DND-41 (cell line): ENCODE results near the gene TMEM63C.

Experiments used
- ATAC-seq: fragments of 200-7000 bp; cut with Tn5 transposase; 3 replicates; pipeline ENCODE4 v1.9.1; 2021; ENCODE audit warnings: low read depth; ENCODE audit not compliant: insufficient read depth
- DNase-seq: peaks from one replicate; pipeline ENCODE4 v3.0.0-alpha.2; 2020
- H2AFZ ChIP-seq: 2 replicates; pipeline ENCODE4 v1.6.0; 2012; ENCODE audit warnings: low read depth, low read length
- H3K27ac ChIP-seq: 2 replicates; pipeline ENCODE4 v1.5.1; 2012; ENCODE audit warnings: low read length, inconsistent platforms
- H3K27me3 ChIP-seq: fragments of 200-600 bp; sonication (generic); 2 replicates; pipeline ENCODE4 v1.6.0; 2012; ENCODE audit warnings: low read length, mild to moderate bottlenecking, inconsistent platforms; ENCODE audit not compliant: insufficient read depth, poor library complexity
- H3K36me3 ChIP-seq: 2 replicates; pipeline ENCODE4 v1.5.1; 2012; ENCODE audit warnings: low read length, inconsistent platforms; ENCODE audit not compliant: insufficient read depth
- H3K4me1 ChIP-seq: 2 replicates; pipeline ENCODE4 v1.5.1; 2012; ENCODE audit warnings: mild to moderate bottlenecking, low read length; ENCODE audit not compliant: insufficient read depth
- H3K4me2 ChIP-seq: 2 replicates; pipeline ENCODE4 v1.6.0; 2012; ENCODE audit warnings: mild to moderate bottlenecking, moderate library complexity, low read length, inconsistent platforms; ENCODE audit not compliant: insufficient read depth
- H3K4me3 ChIP-seq, 2 experiments: fragments of 200-600 bp in 1 of 2; shearing (Covaris generic) in 1 of 2; 2 replicates each; pipeline ENCODE4 v1.5.1; 2012 to 2016; ENCODE audit warnings: inconsistent platforms in 2 of 2, low read length in 2 of 2, mild to moderate bottlenecking in 2 of 2, low read depth in 1 of 2, moderate library complexity in 1 of 2
- H3K79me2 ChIP-seq: 2 replicates; pipeline ENCODE4 v1.6.0; 2012; ENCODE audit warnings: low read length, inconsistent platforms; ENCODE audit not compliant: insufficient read depth
- H3K9ac ChIP-seq: 2 replicates; pipeline ENCODE4 v1.6.0; 2012; ENCODE audit warnings: low read depth, mild to moderate bottlenecking, inconsistent platforms, low read length, moderate library complexity
- H3K9me3 ChIP-seq: 2 replicates; pipeline ENCODE4 v1.5.1; 2012; ENCODE audit warnings: low read length, moderate library complexity, mild to moderate bottlenecking, inconsistent platforms; ENCODE audit not compliant: insufficient read depth, severe bottlenecking
- H4K20me1 ChIP-seq: 2 replicates; pipeline ENCODE4 v1.6.0; 2012; ENCODE audit warnings: low read length; ENCODE audit not compliant: insufficient read depth
- EZH2 ChIP-seq: IDR thresholded peaks from 3 replicates; pipeline ENCODE4 v1.6.1; 2012; ENCODE audit warnings: borderline replicate concordance, low read depth, mild to moderate bottlenecking, moderate library complexity, low read length, inconsistent platforms; ENCODE audit not compliant: severe bottlenecking
- TF ChIP-seq, protein P1 (sequence below): IDR thresholded peaks from 2 replicates; pipeline ENCODE4 v1.5.1; 2012; ENCODE audit warnings: borderline replicate concordance, low read length, moderate library complexity, mild to moderate bottlenecking; ENCODE audit not compliant: poor library complexity, severe bottlenecking; ENCODE audit errors: extremely low read depth

Gene TMEM63C

DNA sequence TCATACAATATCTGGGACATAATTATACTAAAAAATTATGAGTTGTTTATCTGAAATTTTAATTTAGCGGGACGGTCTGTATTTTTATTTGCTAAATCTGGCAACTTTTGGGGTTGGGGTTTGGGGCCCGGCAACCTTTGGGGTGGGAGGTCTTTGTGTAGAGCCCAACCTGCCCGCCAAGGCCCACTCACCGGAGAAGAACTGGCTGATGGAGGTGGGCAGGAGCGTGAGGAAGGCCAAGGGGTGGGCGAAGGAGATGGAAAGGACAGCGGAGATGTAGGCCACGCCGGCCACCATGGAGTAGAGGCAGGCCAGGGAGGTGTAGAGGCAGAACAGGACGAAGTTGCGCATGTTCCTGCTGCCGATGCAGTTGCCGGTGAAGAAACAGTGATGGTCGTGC is 42.6 kb upstream of the TMEM63C start:
- Histone ChIP-seq H3K27ac (no peak overlapping the region), H3K4me2 (no peak overlapping the region), H4K20me1 (0 out of 2 replicates have a peak, but pooled peaks cover 2% of the 10 kb centered on the region), H3K27me3 (no peaks in the 10 kb centered on the region), H3K4me1 (no peaks in the 10 kb centered on the region), H3K9ac (no peak overlapping the region), H3K79me2 (no peaks in the 10 kb centered on the region), H3K36me3 (no peaks in the 10 kb centered on the region), H3K4me3 (no peak overlapping the region), H3K9me3 (no peaks in the 10 kb centered on the region), H2AFZ (no peak overlapping the region)
- TF ChIP-seq, protein P1, sequence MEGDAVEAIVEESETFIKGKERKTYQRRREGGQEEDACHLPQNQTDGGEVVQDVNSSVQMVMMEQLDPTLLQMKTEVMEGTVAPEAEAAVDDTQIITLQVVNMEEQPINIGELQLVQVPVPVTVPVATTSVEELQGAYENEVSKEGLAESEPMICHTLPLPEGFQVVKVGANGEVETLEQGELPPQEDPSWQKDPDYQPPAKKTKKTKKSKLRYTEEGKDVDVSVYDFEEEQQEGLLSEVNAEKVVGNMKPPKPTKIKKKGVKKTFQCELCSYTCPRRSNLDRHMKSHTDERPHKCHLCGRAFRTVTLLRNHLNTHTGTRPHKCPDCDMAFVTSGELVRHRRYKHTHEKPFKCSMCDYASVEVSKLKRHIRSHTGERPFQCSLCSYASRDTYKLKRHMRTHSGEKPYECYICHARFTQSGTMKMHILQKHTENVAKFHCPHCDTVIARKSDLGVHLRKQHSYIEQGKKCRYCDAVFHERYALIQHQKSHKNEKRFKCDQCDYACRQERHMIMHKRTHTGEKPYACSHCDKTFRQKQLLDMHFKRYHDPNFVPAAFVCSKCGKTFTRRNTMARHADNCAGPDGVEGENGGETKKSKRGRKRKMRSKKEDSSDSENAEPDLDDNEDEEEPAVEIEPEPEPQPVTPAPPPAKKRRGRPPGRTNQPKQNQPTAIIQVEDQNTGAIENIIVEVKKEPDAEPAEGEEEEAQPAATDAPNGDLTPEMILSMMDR = no peak
- TF ChIP-seq EZH2 = no peak
- ATAC-seq = no peak
- no peak for DNase-seq

DNA sequence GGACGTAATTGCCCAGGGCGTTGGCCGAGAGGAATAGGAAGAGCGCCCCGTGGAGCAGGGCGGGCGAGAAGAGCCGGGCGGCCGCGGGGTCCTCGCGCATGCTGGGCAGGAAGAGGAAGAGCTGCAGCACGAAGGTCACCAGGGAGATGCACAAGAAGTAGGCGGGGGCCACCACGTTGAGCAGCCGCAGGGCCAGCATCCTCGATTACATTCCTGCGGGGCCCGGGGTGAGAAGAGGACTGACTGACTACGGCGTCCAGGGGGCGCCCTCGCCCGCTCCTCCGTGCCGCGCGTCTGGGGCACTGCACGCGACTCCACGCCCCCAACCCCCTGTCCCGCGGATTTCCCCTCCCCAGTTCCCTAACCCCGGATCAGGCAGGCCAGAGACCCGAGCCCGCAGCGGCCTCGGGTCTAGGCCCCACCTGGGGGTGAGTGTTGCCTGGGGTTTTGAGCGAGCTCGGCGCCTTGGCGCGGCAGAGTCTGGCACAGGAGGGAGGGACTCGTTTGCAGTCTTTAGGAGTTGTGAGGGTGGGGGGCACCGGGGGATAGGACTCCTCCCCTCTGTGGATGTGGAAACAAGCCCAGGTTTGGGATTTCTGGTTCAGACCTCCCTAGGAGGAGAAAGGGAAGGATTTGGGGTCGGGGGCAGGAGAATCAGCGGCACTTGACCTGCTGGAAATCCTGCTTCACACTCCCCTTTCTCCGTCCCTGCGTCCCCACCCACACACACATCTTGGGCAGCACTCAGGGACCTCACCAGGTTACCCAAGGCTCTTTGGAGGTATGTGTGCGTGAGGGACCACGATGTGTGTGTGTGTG is 41.8 kb upstream of the TMEM63C start:
- no peak overlapping the region for H3K27ac ChIP-seq

DNA sequence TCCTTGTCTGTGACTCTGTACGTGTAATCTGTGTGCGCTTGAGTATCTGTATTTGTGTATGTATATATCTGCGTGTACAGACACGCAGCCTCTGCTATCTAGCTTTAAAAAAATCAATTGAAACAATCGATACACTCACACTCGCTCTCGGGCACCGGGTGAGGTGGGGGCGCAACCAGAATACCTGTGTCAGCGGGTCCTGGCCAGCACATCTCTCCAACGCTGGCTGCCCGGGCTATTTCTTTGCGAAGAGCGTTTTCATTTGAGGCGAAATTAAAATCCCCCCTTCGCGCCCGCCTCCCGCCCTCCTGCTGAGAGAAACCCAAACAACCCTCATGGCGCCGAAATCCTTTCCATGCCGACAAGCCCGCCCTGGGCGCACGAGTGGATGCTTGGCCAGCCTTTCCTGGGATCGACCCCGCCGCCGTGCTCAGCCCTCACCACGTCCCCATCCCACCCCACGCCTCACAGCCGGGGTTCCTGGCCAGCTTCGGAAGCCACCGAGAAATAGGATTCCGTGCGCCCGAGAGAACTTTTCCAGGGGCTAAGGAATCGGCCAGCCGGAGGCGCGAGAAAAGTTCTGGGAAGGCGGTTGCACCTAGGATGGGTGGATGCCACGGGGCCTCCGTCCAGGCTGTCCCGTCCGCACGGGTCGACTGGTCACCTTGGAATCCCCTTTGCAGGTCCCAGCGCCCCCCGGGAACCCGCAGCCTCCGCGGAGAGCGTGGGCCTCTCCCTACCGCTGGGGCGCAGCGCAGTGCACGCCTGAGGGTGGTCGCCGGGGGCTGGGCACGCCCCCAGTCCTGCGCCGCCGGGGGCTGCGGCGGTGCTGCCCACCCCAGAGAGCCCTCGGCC is 41.0 kb upstream of the TMEM63C start:
- Histone ChIP-seq H4K20me1 (no peaks in the 10 kb centered on the region), H3K27ac (no peak overlapping the region), H3K4me3 (no peak overlapping the region), H3K9ac (no peak overlapping the region), H3K27me3 (no peaks in the 10 kb centered on the region), H3K79me2 (no peaks in the 10 kb centered on the region), H2AFZ (no peak overlapping the region), H3K9me3 (no peaks in the 10 kb centered on the region), H3K4me1 (no peaks in the 10 kb centered on the region), H3K4me2 (no peak overlapping the region), H3K36me3 (no peaks in the 10 kb centered on the region)
- ATAC-seq (no peak), DNase-seq (no peak)
- TF ChIP-seq, protein P1 = no peak
- no peak for TF ChIP-seq EZH2

More for the DNA sequence above, 41.8 kb upstream of the TMEM63C start:
- no peak overlapping the region for H3K9ac ChIP-seq
- no peaks in the 10 kb centered on the region for H3K79me2 ChIP-seq
- H3K9me3 ChIP-seq = no peaks in the 10 kb centered on the region
- no peaks in the 10 kb centered on the region for H3K4me1 ChIP-seq
- no peak overlapping the region for H3K4me2 ChIP-seq
- no peaks in the 10 kb centered on the region for H3K36me3 ChIP-seq
- TF ChIP-seq EZH2 = no peak
- TF ChIP-seq, protein P1 = peak; percentile 8
- no peaks in the 10 kb centered on the region for H4K20me1 ChIP-seq
- H3K27me3 ChIP-seq = no peaks in the 10 kb centered on the region
- no peak overlapping the region for H2AFZ ChIP-seq
- ATAC-seq (no peak; the same call in 2 of the 3 replicates), DNase-seq (no peak)
- no peak overlapping the region for H3K4me3 ChIP-seq
